ENCODE data around the gene MPND. TPM values are rescaled to one million over a fixed set of nuclear protein-coding genes. Genes with fewer than 3 reads are reported as not detected.

The MPND gene
- total and polyA plus RNA-seq, 2 of the 13 experiments (the other 11 are each of a cell fraction or from before 2014, with no cell fraction given): 10.8 to 15.8 TPM

DNA sequence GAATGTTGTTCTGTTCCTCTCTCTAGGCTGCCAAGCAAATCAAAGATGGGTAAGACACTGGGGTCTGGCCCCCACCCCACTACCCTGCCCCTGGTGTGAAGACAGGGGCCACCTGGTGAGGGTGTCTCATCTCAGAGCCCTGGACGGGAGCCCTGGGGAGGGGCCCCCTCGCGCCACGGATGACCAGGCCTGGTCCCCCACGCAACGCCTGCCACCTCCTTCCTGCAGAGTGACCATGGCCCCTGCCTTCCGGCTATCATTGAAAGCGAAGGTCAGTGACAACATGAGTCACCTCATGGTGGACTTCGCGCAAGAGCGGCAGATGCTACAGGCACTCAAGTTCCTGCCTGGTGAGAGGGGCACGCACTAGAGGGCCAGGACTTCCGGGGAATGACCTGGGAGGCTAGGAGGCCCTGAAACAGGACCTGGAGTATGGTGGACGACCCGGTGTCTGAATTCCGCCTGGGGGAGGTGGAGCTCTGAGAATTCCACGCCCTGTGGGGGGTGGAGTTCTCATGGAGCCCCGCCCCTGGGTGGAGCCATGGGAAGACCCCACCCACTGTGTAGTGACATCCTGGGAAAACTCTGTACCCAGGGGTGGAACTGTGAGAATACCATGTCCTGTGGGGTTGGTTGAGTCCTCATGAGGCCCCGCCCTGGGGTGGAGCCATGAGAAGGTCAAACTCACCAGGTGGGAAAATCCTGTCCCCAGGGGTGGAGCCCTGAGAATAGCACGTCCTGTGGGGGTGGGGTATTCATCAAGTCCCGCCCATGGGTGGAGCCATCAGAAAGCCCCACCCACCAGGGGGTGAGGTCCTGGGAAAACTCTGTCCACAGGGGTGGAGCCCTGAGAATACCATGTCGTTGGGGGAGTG lies 32.9 kb upstream of the MPND start (continued):
- TF ChIP-seq, protein P1, sequence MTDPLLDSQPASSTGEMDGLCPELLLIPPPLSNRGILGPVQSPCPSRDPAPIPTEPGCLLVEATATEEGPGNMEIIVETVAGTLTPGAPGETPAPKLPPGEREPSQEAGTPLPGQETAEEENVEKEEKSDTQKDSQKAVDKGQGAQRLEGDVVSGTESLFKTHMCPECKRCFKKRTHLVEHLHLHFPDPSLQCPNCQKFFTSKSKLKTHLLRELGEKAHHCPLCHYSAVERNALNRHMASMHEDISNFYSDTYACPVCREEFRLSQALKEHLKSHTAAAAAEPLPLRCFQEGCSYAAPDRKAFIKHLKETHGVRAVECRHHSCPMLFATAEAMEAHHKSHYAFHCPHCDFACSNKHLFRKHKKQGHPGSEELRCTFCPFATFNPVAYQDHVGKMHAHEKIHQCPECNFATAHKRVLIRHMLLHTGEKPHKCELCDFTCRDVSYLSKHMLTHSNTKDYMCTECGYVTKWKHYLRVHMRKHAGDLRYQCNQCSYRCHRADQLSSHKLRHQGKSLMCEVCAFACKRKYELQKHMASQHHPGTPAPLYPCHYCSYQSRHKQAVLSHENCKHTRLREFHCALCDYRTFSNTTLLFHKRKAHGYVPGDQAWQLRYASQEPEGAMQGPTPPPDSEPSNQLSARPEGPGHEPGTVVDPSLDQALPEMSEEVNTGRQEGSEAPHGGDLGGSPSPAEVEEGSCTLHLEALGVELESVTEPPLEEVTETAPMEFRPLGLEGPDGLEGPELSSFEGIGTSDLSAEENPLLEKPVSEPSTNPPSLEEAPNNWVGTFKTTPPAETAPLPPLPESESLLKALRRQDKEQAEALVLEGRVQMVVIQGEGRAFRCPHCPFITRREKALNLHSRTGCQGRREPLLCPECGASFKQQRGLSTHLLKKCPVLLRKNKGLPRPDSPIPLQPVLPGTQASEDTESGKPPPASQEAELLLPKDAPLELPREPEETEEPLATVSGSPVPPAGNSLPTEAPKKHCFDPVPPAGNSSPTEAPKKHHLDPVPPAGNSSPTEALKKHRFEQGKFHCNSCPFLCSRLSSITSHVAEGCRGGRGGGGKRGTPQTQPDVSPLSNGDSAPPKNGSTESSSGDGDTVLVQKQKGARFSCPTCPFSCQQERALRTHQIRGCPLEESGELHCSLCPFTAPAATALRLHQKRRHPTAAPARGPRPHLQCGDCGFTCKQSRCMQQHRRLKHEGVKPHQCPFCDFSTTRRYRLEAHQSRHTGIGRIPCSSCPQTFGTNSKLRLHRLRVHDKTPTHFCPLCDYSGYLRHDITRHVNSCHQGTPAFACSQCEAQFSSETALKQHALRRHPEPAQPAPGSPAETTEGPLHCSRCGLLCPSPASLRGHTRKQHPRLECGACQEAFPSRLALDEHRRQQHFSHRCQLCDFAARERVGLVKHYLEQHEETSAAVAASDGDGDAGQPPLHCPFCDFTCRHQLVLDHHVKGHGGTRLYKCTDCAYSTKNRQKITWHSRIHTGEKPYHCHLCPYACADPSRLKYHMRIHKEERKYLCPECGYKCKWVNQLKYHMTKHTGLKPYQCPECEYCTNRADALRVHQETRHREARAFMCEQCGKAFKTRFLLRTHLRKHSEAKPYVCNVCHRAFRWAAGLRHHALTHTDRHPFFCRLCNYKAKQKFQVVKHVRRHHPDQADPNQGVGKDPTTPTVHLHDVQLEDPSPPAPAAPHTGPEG (CRISPR knock-in tag; IDR thresholded peaks at IDR 0.05): peak; percentile 23; the same call in 1 of the 2 replicates
- TF ChIP-seq PHF8 (CRISPR knock-in tag; IDR thresholded peaks at IDR 0.05) (peak; percentile 40; the same call in 1 of the 2 replicates), HMGXB3 (CRISPR knock-in tag; IDR thresholded peaks at IDR 0.05; ENCODE audit: borderline replicate concordance) (peak; percentile 76), XBP1 (CRISPR knock-in tag; IDR thresholded peaks at IDR 0.05) (no peak), JARID2 (CRISPR knock-in tag; IDR thresholded peaks at IDR 0.05; ENCODE audit: insufficient replicate concordance) (peak; percentile 48), CSRNP1 (CRISPR knock-in tag; IDR thresholded peaks at IDR 0.05) (peak; percentile 61; the same call in 1 of the 2 replicates), ZNF841 (CRISPR knock-in tag; IDR thresholded peaks at IDR 0.05; ENCODE audit: borderline replicate concordance) (no peak), ZNF280D (CRISPR knock-in tag; IDR thresholded peaks at IDR 0.05) (peak; percentile 88)
- TF ChIP-seq, protein P2, sequence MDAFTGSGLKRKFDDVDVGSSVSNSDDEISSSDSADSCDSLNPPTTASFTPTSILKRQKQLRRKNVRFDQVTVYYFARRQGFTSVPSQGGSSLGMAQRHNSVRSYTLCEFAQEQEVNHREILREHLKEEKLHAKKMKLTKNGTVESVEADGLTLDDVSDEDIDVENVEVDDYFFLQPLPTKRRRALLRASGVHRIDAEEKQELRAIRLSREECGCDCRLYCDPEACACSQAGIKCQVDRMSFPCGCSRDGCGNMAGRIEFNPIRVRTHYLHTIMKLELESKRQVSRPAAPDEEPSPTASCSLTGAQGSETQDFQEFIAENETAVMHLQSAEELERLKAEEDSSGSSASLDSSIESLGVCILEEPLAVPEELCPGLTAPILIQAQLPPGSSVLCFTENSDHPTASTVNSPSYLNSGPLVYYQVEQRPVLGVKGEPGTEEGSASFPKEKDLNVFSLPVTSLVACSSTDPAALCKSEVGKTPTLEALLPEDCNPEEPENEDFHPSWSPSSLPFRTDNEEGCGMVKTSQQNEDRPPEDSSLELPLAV (CRISPR knock-in tag; conservative IDR thresholded peaks at IDR 0.05; ENCODE audit: low read depth): no peak

Measured in HepG2 (cell line).